Activated CD4-positive, CD25-positive, alpha-beta regulatory T cell treated with anti-CD3 and anti-CD28 coated beads, Interleukin-2, amount 50 U/mL, for 72 hours (primary cell): ENCODE measurements around the gene AFF3.

Experiments
- DNase-seq: peaks from one replicate; pipeline ENCODE4 v3.0.0; 2021

AFF3 gene

DNA sequence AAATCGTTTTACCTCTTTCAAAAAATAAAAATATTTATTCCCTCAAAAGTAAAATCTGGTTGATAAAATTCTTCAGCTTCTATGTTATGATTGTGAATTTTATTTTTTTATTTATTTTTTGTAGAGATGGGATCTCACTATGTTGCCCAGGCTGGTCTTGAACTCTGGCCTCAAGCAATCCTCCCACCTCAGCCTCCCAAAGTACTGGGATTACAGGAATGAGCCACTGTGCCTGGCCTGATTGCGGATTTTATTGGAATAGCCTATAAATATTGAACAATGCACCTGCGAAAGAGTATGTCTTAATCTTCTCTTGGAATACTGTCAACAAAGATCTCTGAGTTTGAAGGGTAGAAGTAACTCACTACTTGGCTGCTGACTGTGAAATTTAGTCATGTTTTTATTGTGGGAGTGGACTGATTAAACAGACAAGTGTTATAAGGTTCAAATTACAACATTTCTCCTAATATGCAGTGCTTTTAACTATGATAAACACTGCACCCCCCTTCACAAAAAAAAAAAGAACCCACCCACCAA lies 138.0 kb downstream of the AFF3 start:
- DNase-seq, result no peak

DNA sequence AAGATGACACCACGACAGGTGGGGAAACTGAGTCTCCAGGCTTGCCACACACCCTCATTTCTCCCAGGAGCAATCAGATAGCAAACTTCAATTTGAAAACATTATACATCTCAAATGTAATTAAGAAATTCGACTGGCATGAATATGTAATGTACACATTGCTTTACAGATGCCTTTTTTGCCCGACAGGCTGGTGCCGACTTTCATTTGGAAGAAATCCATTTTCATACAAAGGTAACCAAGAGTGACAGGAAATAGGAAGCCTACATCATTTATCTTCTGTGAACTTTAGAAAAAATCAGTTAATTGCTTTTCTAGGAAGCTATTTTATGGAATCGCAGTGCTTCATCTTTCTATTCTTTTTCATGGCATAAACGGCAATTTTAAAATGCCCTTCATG lies 140.3 kb downstream of the AFF3 start:
- no peak for DNase-seq

DNA sequence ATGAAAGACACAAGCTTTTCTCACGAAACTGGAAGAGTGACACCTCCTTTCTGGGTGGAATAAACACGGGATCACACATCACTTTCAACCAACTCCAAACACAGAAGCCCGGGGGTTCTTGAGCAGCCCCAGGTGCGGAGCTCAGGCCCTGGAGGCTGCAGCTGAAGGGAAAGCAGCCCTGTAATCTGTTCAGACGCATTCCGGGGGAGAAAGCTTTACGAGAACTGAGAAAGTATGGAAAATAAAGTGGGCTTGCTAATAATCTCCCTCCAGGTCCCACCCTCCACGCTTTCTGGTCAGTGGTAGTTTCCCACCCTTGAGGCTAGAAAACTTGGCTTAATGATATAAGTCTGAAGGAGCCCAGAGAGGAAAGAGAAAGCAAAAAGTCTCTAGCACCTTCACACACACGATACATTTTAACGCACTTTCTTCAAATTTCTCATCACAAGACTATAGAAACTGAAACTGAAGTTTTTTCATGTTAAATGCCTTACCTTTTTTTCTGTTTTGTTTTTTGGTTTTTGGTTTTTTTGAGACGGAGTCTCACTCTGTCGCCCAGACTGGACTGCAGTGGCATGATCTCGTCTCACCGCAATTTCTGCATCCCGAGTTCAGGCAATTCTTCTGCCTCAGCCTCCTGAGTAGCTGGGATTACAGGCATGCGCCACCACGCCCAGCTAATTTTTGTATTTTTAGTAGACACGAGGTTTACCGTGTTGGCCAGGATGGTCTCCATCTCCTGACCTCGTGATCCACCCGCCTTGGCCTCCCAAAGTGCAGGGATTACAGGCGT lies 141.3 kb downstream of the AFF3 start:
- no peak for DNase-seq

DNA sequence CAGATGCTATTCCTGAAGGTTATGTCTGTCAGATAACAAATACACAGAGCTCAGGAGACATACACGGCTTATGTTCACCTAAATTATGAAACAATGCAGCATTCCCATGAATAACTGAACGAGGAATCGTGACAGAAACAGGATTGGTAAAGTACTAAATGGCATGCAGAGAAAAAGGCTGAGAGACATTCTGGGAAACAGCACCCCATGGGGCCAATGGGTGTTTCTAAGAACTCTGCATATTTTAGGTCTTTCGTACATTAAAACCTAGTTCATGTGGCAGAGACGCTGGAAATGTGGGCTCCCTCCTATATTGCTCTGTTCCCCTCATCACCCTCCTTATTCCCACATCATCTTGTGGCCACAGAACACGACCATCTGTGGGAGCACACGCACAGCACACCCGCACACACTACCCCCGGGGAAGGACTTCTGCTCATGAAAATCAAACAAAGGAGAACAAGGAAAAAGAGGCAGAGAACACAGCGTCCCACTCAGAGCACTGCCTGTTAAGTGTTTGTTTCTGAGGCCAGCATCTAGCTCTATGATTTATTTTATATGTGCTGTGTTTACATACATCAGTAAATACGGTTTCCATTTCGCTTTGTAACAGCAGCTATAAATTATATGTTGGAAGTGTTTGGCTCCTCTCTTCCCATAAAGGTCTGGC lies 143.6 kb downstream of the AFF3 start:
- DNase-seq, result no peak

DNA sequence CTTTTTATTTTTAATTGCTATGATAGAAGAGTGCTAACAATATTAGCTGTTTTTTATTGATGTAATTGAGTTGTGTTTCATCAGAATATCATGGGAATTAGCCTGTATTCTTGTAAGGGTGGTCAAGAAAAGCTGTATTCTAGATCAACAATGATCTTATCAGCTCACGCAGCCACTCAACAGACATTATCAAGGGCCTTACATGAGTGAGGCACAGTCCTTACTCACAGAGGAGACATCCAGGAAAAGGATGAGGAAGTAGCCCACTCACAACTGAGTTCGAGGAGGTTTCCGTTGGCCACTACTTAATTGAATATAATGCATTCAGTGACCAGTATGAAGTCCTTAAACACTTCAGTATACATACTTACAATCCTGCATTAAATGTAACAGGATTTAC lies 152.5 kb downstream of the AFF3 start:
- DNase-seq, result no peak

DNA sequence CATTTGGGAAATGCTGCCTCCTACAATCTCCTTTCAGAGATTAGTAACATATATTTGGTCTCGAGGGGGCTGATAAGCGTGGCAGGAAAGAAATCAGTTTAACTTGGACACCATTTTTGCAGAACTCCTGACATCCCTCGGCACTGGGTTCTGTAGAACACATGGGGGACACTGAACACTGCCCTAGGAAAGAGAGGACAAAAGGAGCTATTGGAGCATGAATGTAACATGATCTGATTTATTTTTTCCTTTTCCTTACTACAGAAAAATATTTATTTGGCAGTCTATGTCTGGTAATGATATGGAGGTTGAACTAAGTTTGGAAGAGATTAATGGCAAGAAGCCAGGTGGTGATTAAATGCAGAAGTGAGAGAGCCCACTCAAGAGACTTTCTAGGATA lies 153.8 kb downstream of the AFF3 start:
- DNase-seq, result no peak

DNA sequence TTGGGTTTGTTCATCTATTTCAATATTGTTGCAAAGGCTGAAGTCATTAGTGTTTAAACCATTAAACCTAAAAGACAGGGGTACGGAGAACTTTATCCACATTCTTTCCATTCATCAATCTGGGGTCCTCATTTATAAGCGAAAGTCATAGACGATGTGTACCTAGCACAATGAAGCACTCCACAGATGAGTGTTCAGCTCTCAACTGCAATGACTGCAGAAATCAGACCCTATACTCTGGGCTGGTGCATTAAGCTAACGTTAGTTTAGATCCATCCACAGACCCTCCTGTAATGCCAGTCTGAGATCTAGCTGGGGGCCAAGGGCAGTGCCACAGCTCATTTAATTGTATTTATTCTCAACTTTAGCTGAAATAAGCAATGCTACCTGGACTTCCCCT lies 155.2 kb downstream of the AFF3 start:
- DNase-seq, result no peak

DNA sequence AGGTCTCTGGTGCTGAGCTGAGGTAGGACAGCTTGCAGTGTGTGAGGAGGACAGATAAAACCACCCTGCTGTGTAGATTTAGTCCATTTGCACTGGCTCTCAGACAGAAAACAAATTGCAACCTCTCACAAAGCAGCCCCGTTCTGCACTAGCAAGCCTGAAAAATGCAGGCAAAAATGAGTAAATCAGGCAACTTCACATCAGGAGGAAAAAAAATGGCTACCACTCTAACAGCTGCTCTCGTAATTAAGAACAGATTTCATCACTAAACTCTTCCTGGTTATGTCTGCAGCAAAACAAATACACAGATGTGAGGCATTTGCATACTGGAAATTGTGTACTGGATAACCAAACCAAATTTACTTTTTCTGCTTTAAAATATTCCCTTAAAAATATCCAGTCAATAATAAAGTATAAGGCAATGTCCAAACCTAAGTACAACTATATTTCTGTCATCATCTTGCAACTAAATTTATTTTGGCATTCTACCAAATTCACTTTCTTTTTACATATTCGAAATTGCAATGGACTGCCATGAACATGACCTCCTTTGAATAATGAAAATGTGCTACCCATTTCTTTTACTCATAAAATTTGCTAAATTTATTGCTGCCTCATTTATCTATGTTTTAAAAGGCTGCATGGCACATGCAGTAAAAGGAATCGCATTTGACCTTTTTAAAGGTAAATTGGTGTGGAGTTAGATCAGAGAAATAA lies 157.4 kb downstream of the AFF3 start:
- DNase-seq, result no peak

DNA sequence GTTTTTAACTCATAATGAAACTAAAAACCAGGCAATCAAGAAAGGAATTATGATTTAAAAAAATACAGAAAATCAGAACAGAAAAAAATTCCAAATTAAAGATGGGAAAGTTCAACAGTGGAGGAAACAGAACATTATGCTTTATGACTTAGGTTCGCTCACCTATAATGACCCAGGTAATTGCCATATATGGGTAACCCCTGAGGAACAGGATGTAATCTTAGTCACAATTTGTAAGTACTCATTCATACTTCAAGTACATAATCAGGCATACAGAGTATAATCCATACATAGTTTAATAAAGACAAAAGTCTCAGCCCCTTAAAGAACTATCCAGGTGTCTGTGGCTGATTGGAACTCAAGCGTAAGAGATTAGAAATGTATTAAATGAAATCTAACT lies 159.6 kb downstream of the AFF3 start:
- DNase-seq, result no peak

DNA sequence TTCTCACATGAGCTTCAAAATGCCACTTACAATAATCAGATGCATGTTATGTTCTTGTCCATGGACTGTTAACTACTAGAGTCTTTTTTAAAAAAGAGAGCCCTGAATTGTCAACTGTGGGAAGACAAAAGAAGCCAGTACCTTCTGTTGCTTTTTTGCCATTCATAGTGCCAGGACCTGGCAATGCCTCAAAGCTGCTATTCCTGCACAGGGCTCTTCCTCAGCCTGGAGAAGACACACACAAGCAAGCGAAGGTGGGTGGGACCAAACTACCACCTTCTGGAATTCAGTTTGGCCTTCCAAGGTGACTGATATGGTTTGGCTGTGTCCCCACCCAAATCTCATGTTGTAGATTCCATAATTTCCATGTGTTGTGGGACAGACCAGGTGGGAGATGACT lies 160.6 kb downstream of the AFF3 start:
- DNase-seq, result no peak

DNA sequence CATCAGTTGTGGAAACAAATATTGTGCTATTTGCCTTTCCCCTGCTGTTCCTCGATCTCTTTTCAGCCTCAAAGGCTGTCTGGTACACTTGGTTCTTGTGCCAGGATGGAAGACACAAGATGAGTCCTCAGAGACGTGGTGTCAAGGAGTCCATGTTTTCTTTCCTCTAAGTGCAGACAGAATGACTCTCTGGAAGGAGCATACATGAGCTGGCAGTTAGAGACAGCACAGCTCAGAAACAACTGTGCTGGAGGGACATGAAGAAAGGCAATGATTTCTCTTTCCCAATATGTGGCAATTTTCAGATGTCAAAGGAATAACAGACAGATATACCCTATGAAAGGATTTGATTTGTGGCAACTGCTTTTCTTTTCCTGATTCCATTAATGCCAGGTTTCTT lies 162.2 kb downstream of the AFF3 start:
- DNase-seq, result no peak

DNA sequence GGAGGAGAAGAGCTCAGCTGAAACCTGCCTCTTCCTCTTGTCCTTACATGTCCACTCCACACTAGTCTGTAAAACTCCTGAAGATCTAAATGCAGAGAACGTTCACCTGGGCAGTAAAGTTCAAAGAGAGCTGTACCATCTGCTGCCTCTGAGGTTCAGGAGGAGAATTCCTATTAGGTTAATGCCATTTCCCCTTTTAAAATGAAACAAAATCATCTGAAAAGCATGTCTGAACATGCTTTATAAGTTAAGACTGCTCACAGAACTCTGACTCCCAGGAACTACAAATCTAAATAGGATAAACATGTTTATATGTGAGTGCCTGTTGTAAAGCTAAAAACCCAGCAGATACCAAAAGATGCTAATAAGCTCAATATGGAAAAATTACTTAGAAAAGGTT lies 164.4 kb downstream of the AFF3 start:
- DNase-seq, result no peak

DNA sequence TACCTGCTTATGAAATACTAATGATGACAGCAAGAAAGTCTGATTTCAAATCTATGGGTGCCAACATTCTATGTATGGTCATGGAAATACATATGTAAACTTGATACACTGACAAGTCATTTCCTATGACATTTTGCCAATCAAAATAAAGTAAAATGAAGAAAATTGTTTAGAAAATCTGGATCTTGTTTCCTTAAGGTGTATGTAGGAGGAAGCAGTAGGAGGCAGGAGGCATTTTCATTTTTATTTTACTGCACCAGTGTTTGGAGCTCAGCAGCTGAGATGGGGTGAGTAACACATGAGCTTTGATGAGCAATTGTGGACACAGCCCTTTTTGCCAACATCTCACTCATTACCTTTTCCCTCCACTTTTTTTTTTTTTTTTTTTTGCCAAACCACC lies 167.0 kb downstream of the AFF3 start:
- no peak for DNase-seq

DNA sequence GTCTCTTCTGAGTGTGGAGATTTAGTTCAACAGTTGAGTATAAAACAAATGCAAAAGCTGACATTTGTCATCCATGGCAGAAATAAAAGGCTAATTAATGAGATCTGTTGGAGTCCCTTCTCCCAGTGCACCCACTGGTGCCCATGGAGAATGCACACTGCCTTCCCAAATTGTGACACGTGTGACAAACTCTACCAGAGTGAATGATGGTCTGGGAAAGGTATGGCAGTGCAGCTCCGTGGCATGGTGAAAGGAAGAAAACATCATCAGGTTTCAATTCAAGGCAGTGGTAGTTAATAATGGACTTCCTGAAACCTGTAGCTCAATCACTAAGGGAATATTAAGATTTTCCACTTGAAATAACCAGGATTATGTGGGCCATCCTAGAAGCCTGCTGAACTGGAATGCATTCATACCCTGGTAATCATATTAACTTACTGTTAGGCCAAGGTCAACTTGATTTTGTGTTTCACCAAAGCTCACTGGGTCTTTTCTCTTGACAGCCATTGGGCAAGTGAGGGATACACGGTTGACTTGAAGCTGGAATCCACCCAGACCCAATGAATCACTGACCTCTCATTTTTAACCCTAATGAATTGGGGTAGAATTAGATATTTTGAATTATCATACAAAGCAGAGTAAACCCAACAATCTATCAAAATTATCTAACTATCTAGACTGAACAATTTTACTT lies 167.6 kb downstream of the AFF3 start:
- DNase-seq, result no peak

DNA sequence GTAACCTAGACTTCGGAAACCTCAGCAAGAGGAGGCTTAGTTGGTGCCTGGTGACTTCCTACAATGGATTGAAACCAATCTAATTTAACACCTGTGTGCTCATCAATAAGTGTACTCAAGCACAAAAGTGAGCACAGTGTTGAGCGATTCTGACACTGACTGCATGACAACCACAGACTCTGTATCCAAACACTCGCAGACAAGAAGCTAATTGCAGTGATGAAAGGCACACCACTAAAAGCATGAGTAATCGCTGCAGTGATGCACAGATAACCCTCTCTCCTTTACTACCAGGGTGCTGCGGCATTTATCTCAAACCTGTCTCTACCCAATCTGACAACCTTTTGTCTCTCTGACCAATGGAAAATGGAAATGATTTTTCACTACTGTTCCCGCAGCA lies 168.1 kb downstream of the AFF3 start:
- no peak for DNase-seq

DNA sequence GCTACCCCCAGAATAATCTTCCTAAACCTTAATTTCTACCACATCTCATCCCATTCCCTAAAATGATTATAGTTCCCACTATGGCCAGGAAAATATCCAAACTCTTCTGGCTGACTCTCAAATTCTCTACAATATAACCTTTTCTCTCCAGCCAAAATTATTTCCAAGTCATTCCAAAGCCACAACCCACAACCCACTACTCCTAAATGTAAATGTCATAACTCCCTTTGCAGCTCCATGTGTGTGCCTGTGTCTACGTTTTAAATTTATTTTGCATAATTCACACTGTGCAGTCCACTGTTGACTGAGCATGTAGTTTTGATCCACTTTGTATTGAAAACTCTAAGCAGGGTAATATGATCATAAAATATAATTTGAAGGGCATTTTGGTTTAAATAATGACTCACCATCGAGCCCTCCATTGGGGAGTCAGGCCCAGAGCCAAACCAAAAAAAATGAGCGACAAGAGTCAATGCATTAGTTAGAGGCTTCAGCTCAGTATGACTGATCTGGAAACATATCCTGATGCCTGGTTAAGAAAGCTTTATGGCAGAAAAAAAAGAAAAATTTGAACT lies 171.0 kb downstream of the AFF3 start:
- DNase-seq, result no peak

DNA sequence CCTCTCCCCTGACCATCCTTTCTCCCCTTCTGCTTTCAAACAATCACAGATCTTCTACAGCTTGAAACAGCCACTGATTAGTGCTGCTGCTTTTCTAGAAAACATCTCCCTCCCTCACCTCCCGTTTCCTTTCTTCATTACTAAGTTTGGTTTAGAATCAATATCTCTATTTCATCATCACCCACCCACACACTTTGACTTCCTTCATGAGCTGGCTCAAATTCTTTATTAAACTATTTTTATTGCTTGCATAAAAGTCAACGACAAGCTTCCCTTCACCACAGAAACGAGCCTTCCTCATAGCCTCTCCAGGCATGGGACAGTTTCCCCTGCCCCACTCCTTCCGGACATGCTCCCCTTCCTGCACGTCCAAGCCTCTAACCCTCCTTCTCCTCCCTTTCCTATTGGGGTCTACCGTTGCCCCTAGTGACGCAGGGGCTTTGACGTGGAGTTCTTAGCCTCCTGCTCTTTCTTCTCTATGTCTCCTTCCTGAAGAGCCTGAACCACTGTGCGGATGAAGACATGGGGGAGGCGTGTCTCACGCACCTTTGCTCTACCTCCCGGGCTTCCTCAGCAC lies 172.0 kb downstream of the AFF3 start:
- DNase-seq, result no peak

DNA sequence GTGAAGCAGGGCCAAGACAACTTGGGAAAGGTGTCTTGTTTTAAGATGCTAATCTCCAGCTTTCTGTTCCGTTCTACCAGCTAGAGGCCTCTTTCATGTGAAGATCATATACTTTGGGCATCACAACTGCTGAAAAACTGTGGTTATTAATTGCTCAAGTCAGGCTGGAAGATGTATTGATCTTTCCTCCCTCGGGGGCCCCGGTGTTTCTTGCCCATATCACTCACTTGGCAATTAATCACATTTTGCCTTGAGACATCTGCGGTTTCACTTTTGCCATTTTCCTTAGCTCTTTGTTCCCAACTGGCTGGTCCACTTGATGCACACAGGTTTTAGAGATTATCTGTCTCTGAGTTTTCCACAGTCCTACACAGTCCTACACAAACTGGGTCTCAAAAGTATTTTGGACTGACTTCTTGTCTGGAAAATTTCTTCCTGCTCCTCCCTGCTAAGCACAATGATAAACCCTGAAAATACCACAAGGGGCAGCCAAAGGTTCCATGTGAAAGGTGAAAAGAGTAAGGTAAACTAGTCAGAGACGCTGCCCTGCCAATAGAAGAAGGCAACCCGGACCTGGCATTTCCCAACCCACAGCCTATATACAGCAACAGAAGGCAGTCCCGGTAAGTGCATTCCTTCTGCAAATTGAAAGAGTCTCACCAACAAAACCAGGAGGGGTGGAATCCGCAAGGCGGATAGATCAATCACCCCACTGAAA lies 181.0 kb downstream of the AFF3 start:
- DNase-seq, result no peak

DNA sequence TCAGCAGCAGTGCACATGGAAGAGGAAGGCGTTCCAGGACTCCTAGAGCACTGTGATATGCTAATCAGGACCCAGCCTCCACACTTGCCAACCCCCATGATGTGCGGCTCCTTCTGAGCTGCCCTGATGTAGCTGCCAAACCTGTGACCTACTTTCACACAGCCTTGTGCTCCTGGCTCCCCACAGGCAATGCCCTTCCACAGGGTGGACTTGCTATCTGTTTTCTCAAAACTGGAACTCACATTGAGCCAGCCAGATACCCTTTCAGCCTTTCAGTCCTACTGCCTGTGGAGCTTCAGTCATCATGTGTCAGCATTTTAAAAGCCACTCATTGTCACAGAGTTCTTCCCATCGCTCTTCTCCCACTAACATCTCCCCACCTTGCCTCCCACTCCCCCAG lies 181.6 kb downstream of the AFF3 start:
- no peak for DNase-seq

DNA sequence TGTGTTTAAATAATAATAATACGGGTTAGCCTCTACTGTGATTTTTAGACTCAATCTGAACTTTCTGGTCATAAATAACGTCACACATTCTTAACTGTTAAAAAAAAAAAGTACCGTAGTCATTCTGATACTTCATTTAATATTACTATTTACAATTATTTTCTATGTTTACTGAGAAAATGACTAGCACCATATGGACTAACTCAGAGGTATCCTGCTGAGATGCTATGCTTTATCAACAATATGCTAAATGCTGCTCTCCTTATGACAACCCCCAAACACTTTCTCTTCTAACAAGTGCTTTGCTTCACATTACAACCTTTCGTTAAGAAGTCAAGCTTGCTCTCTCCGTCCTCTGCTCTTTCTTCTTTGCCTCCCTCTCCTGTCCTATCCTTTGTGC lies 182.1 kb downstream of the AFF3 start:
- no peak for DNase-seq

DNA sequence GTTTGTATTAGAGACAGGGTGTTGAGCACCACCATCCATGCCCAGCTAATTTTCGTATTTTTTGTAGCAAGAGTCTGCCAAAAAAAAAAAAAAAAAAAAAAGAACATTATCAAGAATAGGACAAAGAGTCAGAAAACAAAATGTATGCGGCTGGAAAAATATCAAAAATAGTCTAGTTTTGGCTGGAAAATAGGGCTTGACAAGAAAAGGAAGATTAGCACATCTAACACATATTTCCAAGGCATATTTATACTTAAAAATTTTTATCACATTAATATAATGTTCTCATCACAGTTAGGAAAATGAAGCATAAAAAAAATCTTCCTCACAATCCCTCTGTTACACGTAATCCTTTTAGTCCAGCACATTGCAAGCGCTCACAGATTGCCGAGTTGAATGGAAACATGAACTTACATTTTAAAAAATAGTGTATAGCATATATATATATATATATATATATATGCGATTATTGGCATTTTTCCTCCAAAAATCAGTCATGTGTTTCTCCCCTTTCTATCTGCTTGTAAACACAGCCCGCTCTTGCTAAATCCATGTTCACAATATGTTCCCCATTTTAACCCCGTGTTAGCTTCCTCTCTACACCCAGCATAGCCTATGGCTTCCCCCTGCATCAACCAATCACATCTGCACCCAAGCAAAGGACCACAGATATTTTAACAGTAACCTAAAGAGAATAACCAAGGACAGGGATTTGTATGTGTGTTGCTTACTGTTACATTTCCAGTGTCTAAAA lies 183.0 kb downstream of the AFF3 start:
- DNase-seq, result no peak
